GM12801 (cell line): ENCODE data around the gene NIPAL3.

Experiments used
- TF ChIP-seq, protein P1 (sequence below): IDR thresholded peaks from one replicate; pipeline ENCODE4 v1.5.1; 2011; ENCODE audit warnings: control low read depth; ENCODE audit not compliant: insufficient read length; ENCODE audit errors: extremely low read depth

NIPAL3 gene

DNA sequence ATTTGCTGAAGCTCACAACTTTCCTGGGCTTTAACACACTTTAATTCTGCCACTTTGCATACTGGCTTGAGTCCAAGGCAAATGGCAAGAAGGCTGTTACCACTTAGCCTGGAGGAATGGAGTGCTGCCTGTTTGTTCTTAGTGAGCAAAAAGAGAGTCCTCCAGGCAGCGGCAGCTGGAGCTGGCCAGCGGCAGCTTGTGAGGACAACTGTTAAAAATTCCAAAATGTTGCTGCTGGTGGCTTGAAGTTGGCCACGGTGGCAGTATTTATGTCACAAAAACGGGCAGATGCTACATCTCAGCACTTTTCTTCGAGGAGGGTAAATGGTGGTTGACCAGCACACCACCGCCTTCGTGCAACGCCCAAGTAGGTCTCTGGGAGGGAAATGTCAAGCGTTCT is 29.4 kb upstream of the NIPAL3 start:
- TF ChIP-seq, protein P1, sequence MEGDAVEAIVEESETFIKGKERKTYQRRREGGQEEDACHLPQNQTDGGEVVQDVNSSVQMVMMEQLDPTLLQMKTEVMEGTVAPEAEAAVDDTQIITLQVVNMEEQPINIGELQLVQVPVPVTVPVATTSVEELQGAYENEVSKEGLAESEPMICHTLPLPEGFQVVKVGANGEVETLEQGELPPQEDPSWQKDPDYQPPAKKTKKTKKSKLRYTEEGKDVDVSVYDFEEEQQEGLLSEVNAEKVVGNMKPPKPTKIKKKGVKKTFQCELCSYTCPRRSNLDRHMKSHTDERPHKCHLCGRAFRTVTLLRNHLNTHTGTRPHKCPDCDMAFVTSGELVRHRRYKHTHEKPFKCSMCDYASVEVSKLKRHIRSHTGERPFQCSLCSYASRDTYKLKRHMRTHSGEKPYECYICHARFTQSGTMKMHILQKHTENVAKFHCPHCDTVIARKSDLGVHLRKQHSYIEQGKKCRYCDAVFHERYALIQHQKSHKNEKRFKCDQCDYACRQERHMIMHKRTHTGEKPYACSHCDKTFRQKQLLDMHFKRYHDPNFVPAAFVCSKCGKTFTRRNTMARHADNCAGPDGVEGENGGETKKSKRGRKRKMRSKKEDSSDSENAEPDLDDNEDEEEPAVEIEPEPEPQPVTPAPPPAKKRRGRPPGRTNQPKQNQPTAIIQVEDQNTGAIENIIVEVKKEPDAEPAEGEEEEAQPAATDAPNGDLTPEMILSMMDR: no peak

DNA sequence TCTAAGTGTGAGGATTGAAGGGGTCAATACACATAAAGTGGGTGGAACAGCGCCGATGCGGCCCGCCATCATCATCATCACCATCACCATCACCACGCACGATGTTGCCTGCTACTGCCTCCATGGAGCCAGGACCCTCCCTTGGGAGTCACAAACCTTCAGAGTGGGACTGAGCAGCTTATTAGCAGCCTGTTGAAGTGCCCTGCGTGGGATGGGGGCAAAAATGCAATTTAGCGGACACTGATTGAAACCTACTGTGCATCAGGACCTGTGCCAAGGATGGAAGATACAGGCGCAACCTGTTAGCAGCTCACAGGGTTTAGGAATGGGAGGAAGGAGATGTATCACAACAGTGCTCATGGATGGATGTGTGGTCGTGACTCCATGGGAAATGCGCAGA is 28.7 kb upstream of the NIPAL3 start:
- TF ChIP-seq, protein P1: no peak

GRCh38 chr1:24387636-24388175 is 27.9 kb upstream of the NIPAL3 start:
- TF ChIP-seq, protein P1: no peak

DNA sequence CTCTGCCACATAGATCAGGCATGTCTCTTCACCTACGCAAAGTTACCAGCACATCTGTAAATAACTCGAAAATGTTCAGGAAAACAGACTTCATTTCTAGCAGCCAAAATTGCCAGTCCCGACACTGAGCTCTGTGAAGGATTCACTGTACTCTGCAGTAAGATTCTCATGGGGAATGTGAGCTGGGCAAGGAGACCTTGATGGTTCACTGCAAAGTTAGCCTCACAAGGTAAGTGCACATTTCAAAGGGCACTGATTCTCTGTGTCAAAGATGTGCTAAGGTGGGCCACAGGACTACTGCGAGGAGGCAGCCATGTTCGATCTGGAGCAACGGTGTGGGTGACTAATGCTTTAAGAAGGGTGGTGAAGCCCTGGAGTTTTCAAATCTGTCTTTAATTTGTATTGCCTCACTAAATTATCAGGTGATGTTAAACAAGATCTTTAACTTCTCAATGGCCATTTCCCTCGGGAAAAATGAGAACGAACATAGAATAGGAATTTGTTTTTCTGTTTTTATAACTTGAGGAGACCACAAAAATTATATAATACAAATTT is 27.2 kb upstream of the NIPAL3 start:
- TF ChIP-seq, protein P1: no peak

DNA sequence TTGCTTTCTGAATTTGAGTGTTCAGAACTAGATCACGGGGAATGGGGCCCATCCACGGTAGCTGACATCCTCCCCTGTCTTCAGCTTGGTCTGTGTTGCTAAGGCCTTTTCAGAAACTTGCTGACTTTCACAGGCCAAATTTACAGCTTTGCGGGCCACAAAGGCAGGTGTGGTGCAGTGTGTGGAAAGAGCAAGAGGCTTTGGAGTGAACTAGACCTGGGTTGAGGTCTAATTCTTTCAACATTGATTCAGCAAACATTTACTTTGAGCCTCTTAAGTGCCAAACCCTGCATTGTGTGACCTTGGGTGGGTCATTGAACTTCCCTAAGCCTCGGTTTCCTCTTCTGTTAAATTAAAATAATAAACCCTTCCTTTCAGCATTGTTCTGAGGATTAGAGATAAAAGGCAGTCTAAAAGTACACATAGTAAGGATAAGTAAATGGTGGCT is 26.3 kb upstream of the NIPAL3 start:
- TF ChIP-seq, protein P1: no peak

DNA sequence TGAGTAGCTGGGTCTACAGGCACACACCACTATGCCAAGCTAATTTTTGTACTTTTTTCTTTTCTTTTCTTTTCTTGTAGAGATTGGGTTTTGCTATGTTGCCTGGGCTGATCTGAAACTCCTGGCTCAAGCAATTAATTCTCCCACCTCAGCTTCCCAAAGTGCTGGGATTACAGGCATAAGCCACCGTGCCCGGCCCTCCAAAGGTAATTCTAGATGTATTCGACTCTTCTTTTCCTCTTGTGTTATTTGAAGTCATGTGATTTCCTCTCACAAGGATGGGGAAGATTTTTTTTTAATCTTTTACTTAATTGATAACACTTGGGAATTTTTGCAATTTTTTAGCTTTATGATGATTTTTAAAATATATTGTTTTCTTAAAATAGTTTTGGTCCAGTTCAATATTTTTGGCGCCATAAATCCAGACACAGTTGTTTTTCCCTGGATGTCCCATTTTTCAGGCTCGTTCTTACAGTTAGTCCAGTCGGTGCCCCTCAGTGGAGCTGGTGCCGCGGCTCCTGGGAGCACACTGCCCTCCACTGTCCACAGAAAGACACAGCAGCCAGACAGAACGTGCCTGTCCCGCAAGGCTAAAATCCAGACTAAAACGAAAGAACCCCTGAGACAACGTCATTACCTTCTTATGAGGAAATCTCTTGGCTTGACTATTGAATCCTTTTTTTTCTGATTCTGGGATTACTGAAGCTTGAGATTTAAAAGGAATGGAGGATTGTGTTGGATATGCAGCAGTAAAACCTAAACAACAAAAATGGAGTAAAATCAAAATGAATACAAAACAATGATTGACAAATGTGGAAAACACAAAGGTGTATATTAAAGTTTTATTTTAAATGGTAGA is 24.4 kb upstream of the NIPAL3 start:
- TF ChIP-seq, protein P1: no peak

GRCh38 chr1:24391882-24392603 is 23.6 kb upstream of the NIPAL3 start:
- TF ChIP-seq, protein P1: no peak
